Ovary (tissue), 3 donors: ENCODE data around the gene PLPPR5.

ENCODE experiments used
- EP300 ChIP-seq: sonication (generic); formaldehyde crosslinking; IDR thresholded peaks from one replicate; pipeline ENCODE4 v1.6.1; 2017; ENCODE audit warnings: antibody characterized with exemption
- POLR2A ChIP-seq: fragments of 450-650 bp; IDR thresholded peaks from one replicate; pipeline ENCODE4 v1.6.1; 2017; ENCODE audit warnings: antibody characterized with exemption, mild to moderate bottlenecking, moderate library complexity
- TF ChIP-seq, protein P1 (sequence below), 3 donors: fragments of 450-650 bp in 2 of 3; fragments of 200-600 bp in 1 of 3; IDR thresholded peaks; one replicate each; pipeline versions ENCODE4 v1.5.1 to v1.8.0; 2016 to 2022; ENCODE audit warnings: antibody characterized with exemption in 3 of 3, mild to moderate bottlenecking in 1 of 3
- donor health status: DM: no; HTN: no; CAD: no.

- TF ChIP-seq POLR2A (no peak), EP300 (no peak)
- TF ChIP-seq, protein P1, sequence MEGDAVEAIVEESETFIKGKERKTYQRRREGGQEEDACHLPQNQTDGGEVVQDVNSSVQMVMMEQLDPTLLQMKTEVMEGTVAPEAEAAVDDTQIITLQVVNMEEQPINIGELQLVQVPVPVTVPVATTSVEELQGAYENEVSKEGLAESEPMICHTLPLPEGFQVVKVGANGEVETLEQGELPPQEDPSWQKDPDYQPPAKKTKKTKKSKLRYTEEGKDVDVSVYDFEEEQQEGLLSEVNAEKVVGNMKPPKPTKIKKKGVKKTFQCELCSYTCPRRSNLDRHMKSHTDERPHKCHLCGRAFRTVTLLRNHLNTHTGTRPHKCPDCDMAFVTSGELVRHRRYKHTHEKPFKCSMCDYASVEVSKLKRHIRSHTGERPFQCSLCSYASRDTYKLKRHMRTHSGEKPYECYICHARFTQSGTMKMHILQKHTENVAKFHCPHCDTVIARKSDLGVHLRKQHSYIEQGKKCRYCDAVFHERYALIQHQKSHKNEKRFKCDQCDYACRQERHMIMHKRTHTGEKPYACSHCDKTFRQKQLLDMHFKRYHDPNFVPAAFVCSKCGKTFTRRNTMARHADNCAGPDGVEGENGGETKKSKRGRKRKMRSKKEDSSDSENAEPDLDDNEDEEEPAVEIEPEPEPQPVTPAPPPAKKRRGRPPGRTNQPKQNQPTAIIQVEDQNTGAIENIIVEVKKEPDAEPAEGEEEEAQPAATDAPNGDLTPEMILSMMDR (IDR thresholded peaks at IDR 0.05): no peak
Observed at GRCh38 chr1:98975113-98975512, 29.5 kb downstream of the PLPPR5 start.
